Kidney glomerular epithelial cell (primary cell): ENCODE measurements around the gene CABP4.

Source experiments
- DNase-seq: peaks from one replicate; lab custom pipeline; 2025; lab: John Stamatoyannopoulos, UW

CABP4 gene

GRCh38 chr11:67455054-67455453 is at the start of gene CABP4:
CABP4 (plus strand) TSS chr11:67455354; CDS start chr11:67455424, 70 bp downstream.
- DNase-seq = no peak

DNA sequence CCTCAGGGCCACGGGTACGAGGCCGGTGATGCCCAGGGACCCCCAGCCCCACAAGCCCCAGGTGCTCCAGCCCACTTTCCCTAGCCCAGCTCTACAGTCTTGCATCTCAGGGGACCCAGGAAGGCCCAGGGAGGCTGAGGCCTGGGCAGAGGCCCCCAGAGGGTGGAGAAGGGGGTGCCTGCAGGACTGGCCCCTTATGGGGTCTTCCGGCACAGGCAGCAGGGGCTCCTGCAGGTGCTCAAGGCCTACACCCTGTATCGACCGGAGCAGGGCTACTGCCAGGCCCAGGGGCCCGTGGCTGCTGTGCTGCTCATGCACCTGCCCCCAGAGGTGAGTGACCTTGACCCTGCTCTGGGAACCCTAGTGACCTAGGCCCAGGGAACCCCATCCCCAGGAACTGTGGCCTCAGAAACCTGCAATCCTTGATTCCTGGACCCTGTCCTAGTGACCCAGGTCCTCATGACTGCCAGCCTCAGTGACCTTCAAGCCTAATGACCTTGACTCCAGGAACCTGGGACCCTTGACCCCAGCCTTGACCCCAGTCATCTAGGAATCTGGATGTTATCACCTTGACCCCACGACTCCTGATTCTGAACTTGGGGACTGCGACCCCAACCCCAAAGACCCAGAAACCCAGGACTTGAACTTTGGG is 49.3 kb upstream of the CABP4 start:
- DNase-seq = no peak

GRCh38 chr11:67406420-67406968 is 48.7 kb upstream of the CABP4 start:
- no peak for DNase-seq

GRCh38 chr11:67406969-67407687 is 48.0 kb upstream of the CABP4 start:
- DNase-seq = no peak

DNA sequence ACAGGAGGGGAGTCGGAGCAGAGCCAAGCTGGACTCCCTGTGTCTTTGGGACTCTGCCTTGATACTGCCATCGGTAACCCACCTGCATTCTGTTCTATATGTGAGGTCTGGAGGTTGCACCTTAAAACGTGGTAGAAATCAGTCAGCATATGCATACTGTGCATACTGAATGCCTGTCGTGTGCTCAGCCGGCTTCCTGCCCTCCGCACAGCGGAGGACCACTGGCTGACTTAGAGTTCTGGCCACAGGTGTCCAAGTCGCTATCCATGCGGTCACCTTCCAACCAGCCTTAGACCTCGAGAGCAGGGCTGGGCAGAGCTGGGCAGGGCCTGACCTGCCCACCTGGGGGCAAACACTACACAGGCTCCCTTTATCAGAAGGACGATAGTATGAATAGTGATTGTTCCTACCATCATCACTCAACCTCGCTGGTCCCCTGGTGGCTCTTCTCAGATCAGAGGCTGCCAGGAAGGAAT is 47.4 kb upstream of the CABP4 start:
- no peak for DNase-seq

GRCh38 chr11:67408437-67409200 is 46.5 kb upstream of the CABP4 start:
- no peak for DNase-seq

DNA sequence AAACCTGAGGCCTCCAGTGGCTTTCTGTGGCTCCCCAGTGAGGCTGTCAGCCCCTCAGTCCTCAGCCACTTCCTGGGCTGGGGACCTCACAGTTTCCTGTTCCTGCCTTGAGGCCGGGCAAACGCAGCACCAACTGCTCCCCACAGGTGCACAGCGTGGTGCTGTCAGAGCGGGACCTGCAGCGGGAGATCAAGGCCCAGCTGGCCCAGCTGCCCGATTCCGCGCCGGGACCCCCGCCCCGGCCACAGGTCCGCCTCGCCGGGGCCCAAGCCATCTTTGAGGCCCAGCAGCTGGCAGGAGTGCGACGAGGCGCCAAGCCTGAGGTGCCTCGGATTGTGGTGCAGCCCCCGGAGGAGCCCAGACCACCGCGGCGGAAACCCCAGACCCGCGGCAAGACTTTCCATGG is 45.9 kb upstream of the CABP4 start:
- DNase-seq = no peak

GRCh38 chr11:67409781-67410368 is 45.3 kb upstream of the CABP4 start:
- DNase-seq = no peak

GRCh38 chr11:67410369-67410831 is 44.8 kb upstream of the CABP4 start:
- DNase-seq = no peak

GRCh38 chr11:67410984-67411784 is 44.0 kb upstream of the CABP4 start:
- DNase-seq = no peak

DNA sequence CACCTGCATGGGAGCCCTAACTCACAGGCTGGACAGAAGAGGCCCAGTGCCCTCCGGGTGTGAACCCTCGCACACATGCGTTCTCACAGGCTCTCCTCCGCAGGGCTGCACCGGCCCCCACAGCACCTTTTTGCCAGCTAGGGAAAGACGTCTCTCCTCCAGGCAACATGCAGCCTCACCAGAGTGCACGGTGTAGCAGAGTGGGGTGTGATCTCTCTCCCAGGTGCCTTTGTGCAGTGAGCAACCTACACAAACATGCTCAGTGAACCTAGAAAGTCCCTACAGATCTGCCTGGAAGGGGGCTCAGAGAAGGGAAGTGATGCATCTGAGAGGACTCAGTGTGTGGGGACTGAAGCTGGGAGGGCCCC is 43.4 kb upstream of the CABP4 start:
- DNase-seq = no peak

DNA sequence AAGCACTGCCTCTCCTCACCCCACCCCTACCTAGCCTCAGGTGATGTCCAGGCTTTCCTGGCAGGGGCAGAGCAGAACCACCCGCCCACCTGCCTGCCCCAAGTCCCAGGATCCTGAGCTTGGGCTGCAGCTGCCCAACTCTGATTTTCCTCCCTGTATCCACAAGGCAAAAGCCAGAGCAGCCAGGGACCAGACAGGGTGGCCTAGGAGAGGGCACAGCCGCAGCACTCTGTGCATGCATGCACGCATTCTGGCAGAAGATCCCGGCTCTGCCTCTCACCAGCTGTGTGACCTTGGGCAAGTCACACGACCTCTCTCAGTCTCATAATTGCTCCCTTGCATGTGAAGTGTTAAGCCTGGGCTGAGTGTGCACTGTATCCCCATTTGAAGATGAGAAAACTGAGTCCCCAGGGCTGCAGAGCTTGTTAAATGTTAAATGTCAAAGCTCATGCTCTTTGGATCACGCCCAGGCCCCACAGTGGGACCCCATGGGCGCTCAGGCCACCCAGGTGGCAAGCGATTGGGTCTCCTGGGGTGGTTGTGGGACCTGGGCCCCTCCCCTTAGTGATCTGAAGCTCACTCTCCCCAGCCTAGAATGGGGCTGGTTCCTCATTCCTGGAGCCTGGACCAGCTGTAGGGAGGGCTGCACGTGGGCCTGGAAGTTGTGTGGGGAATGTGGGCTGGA is 42.5 kb upstream of the CABP4 start:
- DNase-seq = no peak

GRCh38 chr11:67413266-67413849 is 41.8 kb upstream of the CABP4 start:
- DNase-seq = no peak

GRCh38 chr11:67415501-67416304 is 39.5 kb upstream of the CABP4 start, which contains the start of gene CARNS1:
CARNS1 (plus strand) TSS chr11:67415678; CDS start chr11:67416200, 522 bp downstream.
- DNase-seq = no peak

DNA sequence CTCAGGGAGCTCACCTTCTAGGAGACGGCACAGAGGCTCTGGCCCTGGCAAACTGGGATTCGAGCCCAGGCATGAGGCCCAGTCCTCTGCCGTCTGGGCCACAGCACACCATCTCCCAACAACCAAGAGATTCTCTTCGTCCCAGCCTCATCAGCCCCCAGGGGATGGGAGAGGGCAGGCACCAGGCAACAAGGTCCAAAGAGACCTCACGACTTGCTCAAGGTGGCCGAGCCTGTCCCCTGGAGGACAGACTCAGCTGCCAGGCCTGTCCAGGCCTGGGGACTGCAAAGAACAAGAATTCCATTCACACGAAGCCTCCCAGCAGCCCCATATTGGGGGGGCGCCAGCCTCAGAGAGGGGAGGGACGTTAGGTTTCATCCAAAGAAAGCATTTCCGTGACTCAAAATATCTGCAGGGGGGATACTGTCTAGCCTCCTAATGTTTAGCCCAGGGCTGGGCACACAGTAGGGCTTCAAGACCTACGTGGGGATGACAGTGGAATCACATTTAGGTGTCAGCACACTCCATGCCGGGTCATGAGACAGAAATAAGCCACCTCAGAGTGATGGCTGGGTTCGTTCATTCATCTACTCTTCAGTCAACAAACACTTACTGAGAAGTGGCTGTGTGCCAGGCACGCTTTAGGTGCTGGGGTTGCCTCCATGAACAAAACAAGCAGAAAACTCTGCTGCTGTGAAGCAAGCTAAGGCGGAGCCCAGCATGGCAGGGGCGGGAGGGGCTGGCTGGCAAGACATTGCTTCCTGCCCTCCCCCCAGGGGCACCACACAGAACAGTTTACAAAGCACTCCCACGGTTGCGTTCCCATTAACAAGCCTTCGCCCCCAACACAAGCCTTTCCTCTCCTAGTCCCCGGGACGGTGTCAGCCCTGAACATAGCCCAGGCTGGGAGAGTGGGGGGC is 38.5 kb upstream of the CABP4 start:
- no peak for DNase-seq

DNA sequence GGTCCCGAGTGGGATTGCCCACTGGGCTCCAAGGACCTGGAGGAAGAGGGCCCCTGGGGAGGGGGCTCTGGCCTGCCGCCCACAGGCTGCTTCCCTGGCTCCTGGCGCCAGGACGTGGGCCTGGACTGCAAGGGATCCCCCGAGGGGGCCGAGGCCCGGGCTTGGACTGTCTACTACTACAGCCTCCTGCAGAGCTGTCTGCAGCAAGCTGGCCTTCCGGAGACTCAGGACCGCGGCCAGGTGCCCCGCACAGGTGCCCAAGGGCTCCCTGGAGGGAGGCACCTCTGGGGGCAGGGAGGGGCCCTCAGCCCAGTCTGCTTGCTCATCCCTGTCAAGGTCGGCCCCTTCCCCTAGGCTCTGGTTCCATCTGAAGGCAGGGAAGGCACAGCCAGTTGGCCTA is 37.7 kb upstream of the CABP4 start:
- no peak for DNase-seq

DNA sequence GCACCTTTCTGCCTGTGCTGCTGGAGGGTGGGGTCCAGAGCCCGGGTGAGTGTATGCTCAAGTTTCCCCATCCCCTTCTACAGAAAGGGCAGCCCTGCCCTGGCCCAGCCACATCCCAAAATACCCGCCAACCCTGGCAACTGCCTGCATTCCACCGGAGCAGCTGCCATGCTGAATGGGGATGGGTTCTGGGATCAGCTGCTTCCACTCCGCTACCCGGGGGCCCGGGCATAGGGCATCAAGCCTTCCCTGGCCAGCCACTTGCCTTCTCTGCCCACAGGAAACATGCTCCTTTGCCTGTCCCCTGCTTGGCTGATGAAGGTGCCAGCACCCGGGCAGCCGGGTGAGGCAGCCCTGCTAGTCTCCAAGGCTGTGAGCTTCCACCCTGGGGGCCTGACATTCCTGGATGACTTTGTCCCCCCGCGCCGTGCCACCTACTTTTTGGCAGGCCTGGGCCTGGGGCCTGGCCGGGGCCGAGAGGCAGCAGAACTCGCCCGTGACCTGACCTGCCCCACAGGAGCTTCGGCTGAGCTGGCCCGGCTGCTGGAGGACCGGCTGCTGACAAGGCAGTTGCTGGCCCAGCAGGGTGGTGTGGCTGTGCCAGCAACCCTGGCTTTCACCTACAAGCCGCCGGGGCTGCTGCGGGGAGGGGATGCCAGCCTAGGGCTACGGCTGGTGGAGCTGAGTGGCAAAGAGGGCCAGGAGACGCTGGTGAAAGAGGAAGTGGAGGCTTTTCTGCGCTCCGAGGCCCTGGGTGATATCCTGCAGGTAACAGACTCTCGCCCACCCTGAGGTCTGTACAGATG is 36.5 kb upstream of the CABP4 start:
- DNase-seq = no peak
